22Rv1 (cell line): ENCODE results near the gene LGALS16.

Experiments
- CTCF ChIP-seq: fragments of 450-650 bp; IDR thresholded peaks from 2 replicates; pipeline ENCODE4 v1.5.1; 2017; ENCODE audit warnings: mild to moderate bottlenecking
- ZFX ChIP-seq: fragments of 450-650 bp; IDR thresholded peaks from 2 replicates; pipeline ENCODE4 v1.6.1; 2017; ENCODE audit warnings: antibody characterized with exemption, borderline replicate concordance

- TF ChIP-seq CTCF (no peak), ZFX (no peak)
These were observed 17.8 kb upstream of the LGALS16 start for GRCh38 chr19:39637891-39638290.
